ENCODE measurements around the gene EGLN1.
"Not testable (repeated sequence)": the region's sequence is repeated elsewhere in the genome, so short reads cannot be mapped to it uniquely, and the experiment has no call there.

The EGLN1 gene

GRCh38 chr1:231357187-231357772 lies 64.8 kb downstream of the EGLN1 start:
- DNase-seq, result no peak

GRCh38 chr1:231355171-231355570 lies 66.9 kb downstream of the EGLN1 start:
- no peak for DNase-seq

GRCh38 chr1:231354330-231355020 lies 67.6 kb downstream of the EGLN1 start:
- DNase-seq, result no peak

- DNase-seq, result no peak
These were observed 69.0 kb downstream of the EGLN1 start for GRCh38 chr1:231353086-231353485.

GRCh38 chr1:231351816-231352215 lies 70.3 kb downstream of the EGLN1 start:
- DNase-seq, result no peak

GRCh38 chr1:231348856-231349255 lies 73.2 kb downstream of the EGLN1 start:
- DNase-seq, result not testable (repeated sequence)

- DNase-seq, result no peak
These were observed 73.6 kb downstream of the EGLN1 start for GRCh38 chr1:231348442-231348841.

- no peak for DNase-seq
These were observed 74.1 kb downstream of the EGLN1 start for GRCh38 chr1:231347961-231348360.

GRCh38 chr1:231340328-231341013 lies 81.6 kb downstream of the EGLN1 start:
- no peak for DNase-seq

GRCh38 chr1:231338270-231339128 lies 83.6 kb downstream of the EGLN1 start, which contains the start of gene SPRTN:
Gene SPRTN (plus strand): TSS chr1:231338293. CDS start chr1:231338384, 91 bp downstream.
- DNase-seq, result no peak

- peak; percentile 98 for DNase-seq
These were observed 84.4 kb downstream of the EGLN1 start, which contains the start of gene EXOC8 for GRCh38 chr1:231337472-231338269. Gene EXOC8 (minus strand): TSS chr1:231337852. CDS start chr1:231337745, 107 bp downstream.

- no peak for DNase-seq
These were observed 85.0 kb downstream of the EGLN1 start for GRCh38 chr1:231337043-231337471.

- DNase-seq, result peak; percentile 31
These were observed 86.2 kb downstream of the EGLN1 start for GRCh38 chr1:231335663-231336602.

GRCh38 chr1:231334952-231335351 lies 87.1 kb downstream of the EGLN1 start:
- DNase-seq, result no peak

- DNase-seq, result no peak
These were observed 87.9 kb downstream of the EGLN1 start for GRCh38 chr1:231334079-231334666.

- no peak for DNase-seq
These were observed 89.3 kb downstream of the EGLN1 start for GRCh38 chr1:231332761-231333160.

GRCh38 chr1:231329483-231329882 lies 92.6 kb downstream of the EGLN1 start:
- DNase-seq, result no peak

GRCh38 chr1:231327617-231328016 lies 94.5 kb downstream of the EGLN1 start:
- DNase-seq, result no peak

GRCh38 chr1:231326248-231326647 lies 95.8 kb downstream of the EGLN1 start:
- DNase-seq, result no peak

GRCh38 chr1:231324660-231325059 lies 97.4 kb downstream of the EGLN1 start:
- no peak for DNase-seq
